WTC11 (cell line): ENCODE results near the gene FNDC3B. TPM values are rescaled to one million over a fixed set of nuclear protein-coding genes. Genes with fewer than 3 reads are reported as not detected.

Experiments
- ATAC-seq: fragments of 200-7000 bp; cut with Tn5 transposase; 2 replicates; pipeline ENCODE4 v1.10.0; 2021; ENCODE audit warnings: mild to moderate bottlenecking, moderate library complexity
- CTCF ChIA-PET: fragments of 300-600 bp; sonication (Branson Sonifier 250); formaldehyde crosslinking; loops from one replicate; lab custom pipeline; 2021; ENCODE audit warnings: antibody characterized with exemption; lab: Charles Lee
- POLR2A ChIA-PET: fragments of 350-600 bp; sonication (Branson Sonifier 250); formaldehyde crosslinking; loops from one replicate; lab custom pipeline; 2021; ENCODE audit warnings: antibody characterized with exemption; lab: Charles Lee
- DNase-seq: peaks from one replicate; pipeline ENCODE4 v3.0.0; 2021; ENCODE audit warnings: low spot score
- H3K27ac Mint-ChIP-seq: 2 replicates; pipeline ENCODE4 v1.8.0; 2021; ENCODE audit warnings: mixed read lengths
- H3K27me3 Mint-ChIP-seq: 2 replicates; pipeline ENCODE4 v1.8.0; 2021; ENCODE audit warnings: low read depth, mild to moderate bottlenecking, moderate library complexity, mixed read lengths
- H3K36me3 Mint-ChIP-seq: 2 replicates; pipeline ENCODE4 v1.8.0; 2021; ENCODE audit warnings: mixed read lengths
- H3K4me1 Mint-ChIP-seq: 2 replicates; pipeline ENCODE4 v1.8.0; 2022; ENCODE audit warnings: mixed read lengths
- H3K4me3 Mint-ChIP-seq: 2 replicates; pipeline ENCODE4 v1.8.0; 2021; ENCODE audit warnings: mild to moderate bottlenecking, moderate library complexity, mixed read lengths
- H3K9me3 Mint-ChIP-seq: 2 replicates; pipeline ENCODE4 v1.8.0; 2021; ENCODE audit warnings: mixed read lengths
- CBFB ChIP-seq: sonication (generic); formaldehyde crosslinking; IDR thresholded peaks from 2 replicates; pipeline ENCODE4 v1.8.1; 2022; ENCODE audit warnings: mild to moderate bottlenecking, low read depth, missing genetic modification reagents
- ELF4 ChIP-seq: sonication (generic); formaldehyde crosslinking; IDR thresholded peaks from 2 replicates; pipeline ENCODE4 v1.8.1; 2022; ENCODE audit warnings: low read depth, mild to moderate bottlenecking, moderate library complexity, missing genetic modification reagents
- ETV6 ChIP-seq: sonication (generic); formaldehyde crosslinking; IDR thresholded peaks from 2 replicates; pipeline ENCODE4 v1.8.1; 2022; ENCODE audit warnings: mild to moderate bottlenecking, missing genetic modification reagents
- FOXK1 ChIP-seq: sonication (generic); formaldehyde crosslinking; IDR thresholded peaks from 2 replicates; pipeline ENCODE4 v1.8.0; 2022; ENCODE audit warnings: mild to moderate bottlenecking, moderate library complexity, missing genetic modification reagents
- FOXP1 ChIP-seq: sonication (generic); formaldehyde crosslinking; IDR thresholded peaks from 2 replicates; pipeline ENCODE4 v1.8.0; 2022; ENCODE audit warnings: missing genetic modification reagents, mild to moderate bottlenecking, moderate library complexity, borderline replicate concordance
- GABPB1 ChIP-seq: sonication (generic); formaldehyde crosslinking; IDR thresholded peaks from 2 replicates; pipeline ENCODE4 v1.8.1; 2023; ENCODE audit warnings: mild to moderate bottlenecking, missing genetic modification reagents
- MXD4 ChIP-seq: fragments of 250-450 bp; sonication (Bioruptor Pico); IDR thresholded peaks from 2 replicates; pipeline ENCODE4 v1.8.0; 2021; ENCODE audit warnings: mild to moderate bottlenecking, moderate library complexity, borderline replicate concordance
- NFATC4 ChIP-seq: fragments of 250-450 bp; sonication (Bioruptor Pico); IDR thresholded peaks from 2 replicates; pipeline ENCODE4 v1.9.0; 2021; ENCODE audit warnings: mild to moderate bottlenecking
- RORB ChIP-seq: fragments of 250-450 bp; sonication (Bioruptor Pico); IDR thresholded peaks from 2 replicates; pipeline ENCODE4 v1.9.0; 2021; ENCODE audit warnings: mild to moderate bottlenecking
- SMAD3 ChIP-seq: sonication (generic); formaldehyde crosslinking; IDR thresholded peaks from 2 replicates; pipeline ENCODE4 v1.8.0; 2022; ENCODE audit warnings: missing genetic modification reagents, mild to moderate bottlenecking, borderline replicate concordance
- SMAD4 ChIP-seq: sonication (generic); formaldehyde crosslinking; IDR thresholded peaks from 2 replicates; pipeline ENCODE4 v1.8.0; 2022; ENCODE audit warnings: mild to moderate bottlenecking, missing genetic modification reagents
- TEAD1 ChIP-seq: sonication (generic); formaldehyde crosslinking; IDR thresholded peaks from 2 replicates; pipeline ENCODE4 v1.8.0; 2022; ENCODE audit warnings: mild to moderate bottlenecking, missing genetic modification reagents
- ZNF219 ChIP-seq: sonication (generic); formaldehyde crosslinking; IDR thresholded peaks from 2 replicates; pipeline ENCODE4 v1.8.0; 2023; ENCODE audit warnings: missing genetic modification reagents, mild to moderate bottlenecking, borderline replicate concordance
- ZNF263 ChIP-seq: sonication (generic); formaldehyde crosslinking; IDR thresholded peaks from 2 replicates; pipeline ENCODE4 v1.8.1; 2022; ENCODE audit warnings: low read depth, mild to moderate bottlenecking, moderate library complexity, missing genetic modification reagents
- ZNF396 ChIP-seq: fragments of 250-450 bp; sonication (Bioruptor Pico); IDR thresholded peaks from 2 replicates; pipeline ENCODE4 v1.8.0; 2021; ENCODE audit warnings: mild to moderate bottlenecking, moderate library complexity, borderline replicate concordance
- total RNA-seq: library from RNA; stranded (reverse); gene quantifications from 3 replicates; pipeline ENCODE4 v1.2.3, GENCODE V29; 2021
- TF ChIP-seq, protein P1 (sequence below): sonication (generic); formaldehyde crosslinking; IDR thresholded peaks from 2 replicates; pipeline ENCODE4 v1.8.0; 2023; ENCODE audit warnings: mild to moderate bottlenecking, missing genetic modification reagents
- TF ChIP-seq, protein P2 (sequence below): sonication (generic); formaldehyde crosslinking; IDR thresholded peaks from 2 replicates; pipeline ENCODE4 v1.8.0; 2023; ENCODE audit warnings: missing genetic modification reagents
- TF ChIP-seq, protein P3 (sequence below): sonication (generic); formaldehyde crosslinking; IDR thresholded peaks from 2 replicates; pipeline ENCODE4 v1.8.1; 2022; ENCODE audit warnings: low read depth, mild to moderate bottlenecking, moderate library complexity, missing genetic modification reagents, borderline replicate concordance
- TF ChIP-seq, protein P4 (sequence below): sonication (generic); formaldehyde crosslinking; IDR thresholded peaks from 2 replicates; pipeline ENCODE4 v1.8.1; 2023; ENCODE audit warnings: mild to moderate bottlenecking, moderate library complexity, missing genetic modification reagents
- TF ChIP-seq, protein P5 (sequence below): fragments of 250-450 bp; sonication (Bioruptor Pico); IDR thresholded peaks from 2 replicates; pipeline ENCODE4 v1.9.0; 2021; ENCODE audit warnings: moderate library complexity, mild to moderate bottlenecking, inconsistent platforms, borderline replicate concordance
- TF ChIP-seq, protein P6 (sequence below): sonication (generic); formaldehyde crosslinking; IDR thresholded peaks from 2 replicates; pipeline ENCODE4 v1.8.0; 2022; ENCODE audit warnings: mild to moderate bottlenecking, missing genetic modification reagents
- TF ChIP-seq, protein P7 (sequence below): fragments of 250-450 bp; sonication (Bioruptor Pico); conservative IDR thresholded peaks from 2 replicates; pipeline ENCODE4 v1.9.0; 2021; ENCODE audit warnings: mild to moderate bottlenecking
- TF ChIP-seq, protein P8 (sequence below): sonication (generic); formaldehyde crosslinking; conservative IDR thresholded peaks from 2 replicates; pipeline ENCODE4 v1.8.1; 2022; ENCODE audit warnings: mild to moderate bottlenecking, missing genetic modification reagents

FNDC3B gene
- total RNA-seq, 1 experiment from 2014 or later, result 42.8 TPM

DNA sequence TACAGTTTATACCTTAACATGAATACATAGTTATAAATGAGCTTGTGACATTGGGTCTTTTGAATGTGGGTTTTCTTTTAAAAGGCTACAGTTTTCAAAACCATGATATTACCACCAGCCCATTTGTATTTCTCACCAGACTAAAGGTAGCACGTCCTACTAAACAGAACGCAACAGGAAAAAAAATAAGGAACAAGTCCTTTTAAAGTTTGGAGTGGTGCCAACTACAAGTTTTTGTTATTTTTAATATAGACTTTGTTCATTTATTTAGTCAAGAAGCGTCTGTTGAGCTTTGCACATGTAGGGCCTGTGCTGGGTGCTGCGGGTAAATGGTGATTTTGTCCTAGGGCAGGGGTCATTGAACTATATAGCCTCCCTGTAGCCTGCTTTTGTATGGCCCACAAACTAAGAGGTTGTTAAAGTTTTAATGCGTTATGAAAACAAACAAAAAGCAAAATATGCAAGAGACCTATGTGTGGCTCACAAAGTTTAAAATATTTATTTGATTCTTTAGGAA is 244.5 kb downstream of the FNDC3B start:
- POLR2A ChIA-PET, result no interaction called here
- DNase-seq (no peak), ATAC-seq (no peak)
- Mint-ChIP-seq H3K4me3 (no peak overlapping the region), H3K4me1 (peaks cover 7% of the 10 kb centered on the region), H3K27ac (no peak overlapping the region), H3K9me3 (no peaks in the 10 kb centered on the region), H3K27me3 (no peaks in the 10 kb centered on the region), H3K36me3 (peaks cover 8% of the 10 kb centered on the region)
- CTCF ChIA-PET, result no interaction called here
- no peak for TF ChIP-seq RORB
- TF ChIP-seq FOXK1 (CRISPR knock-in tag), result no peak
- TF ChIP-seq, protein P1, sequence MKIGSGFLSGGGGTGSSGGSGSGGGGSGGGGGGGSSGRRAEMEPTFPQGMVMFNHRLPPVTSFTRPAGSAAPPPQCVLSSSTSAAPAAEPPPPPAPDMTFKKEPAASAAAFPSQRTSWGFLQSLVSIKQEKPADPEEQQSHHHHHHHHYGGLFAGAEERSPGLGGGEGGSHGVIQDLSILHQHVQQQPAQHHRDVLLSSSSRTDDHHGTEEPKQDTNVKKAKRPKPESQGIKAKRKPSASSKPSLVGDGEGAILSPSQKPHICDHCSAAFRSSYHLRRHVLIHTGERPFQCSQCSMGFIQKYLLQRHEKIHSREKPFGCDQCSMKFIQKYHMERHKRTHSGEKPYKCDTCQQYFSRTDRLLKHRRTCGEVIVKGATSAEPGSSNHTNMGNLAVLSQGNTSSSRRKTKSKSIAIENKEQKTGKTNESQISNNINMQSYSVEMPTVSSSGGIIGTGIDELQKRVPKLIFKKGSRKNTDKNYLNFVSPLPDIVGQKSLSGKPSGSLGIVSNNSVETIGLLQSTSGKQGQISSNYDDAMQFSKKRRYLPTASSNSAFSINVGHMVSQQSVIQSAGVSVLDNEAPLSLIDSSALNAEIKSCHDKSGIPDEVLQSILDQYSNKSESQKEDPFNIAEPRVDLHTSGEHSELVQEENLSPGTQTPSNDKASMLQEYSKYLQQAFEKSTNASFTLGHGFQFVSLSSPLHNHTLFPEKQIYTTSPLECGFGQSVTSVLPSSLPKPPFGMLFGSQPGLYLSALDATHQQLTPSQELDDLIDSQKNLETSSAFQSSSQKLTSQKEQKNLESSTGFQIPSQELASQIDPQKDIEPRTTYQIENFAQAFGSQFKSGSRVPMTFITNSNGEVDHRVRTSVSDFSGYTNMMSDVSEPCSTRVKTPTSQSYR (CRISPR knock-in tag), result no peak
- no peak for TF ChIP-seq ZNF219 (CRISPR knock-in tag)
- no peak for TF ChIP-seq NFATC4
- TF ChIP-seq, protein P2, sequence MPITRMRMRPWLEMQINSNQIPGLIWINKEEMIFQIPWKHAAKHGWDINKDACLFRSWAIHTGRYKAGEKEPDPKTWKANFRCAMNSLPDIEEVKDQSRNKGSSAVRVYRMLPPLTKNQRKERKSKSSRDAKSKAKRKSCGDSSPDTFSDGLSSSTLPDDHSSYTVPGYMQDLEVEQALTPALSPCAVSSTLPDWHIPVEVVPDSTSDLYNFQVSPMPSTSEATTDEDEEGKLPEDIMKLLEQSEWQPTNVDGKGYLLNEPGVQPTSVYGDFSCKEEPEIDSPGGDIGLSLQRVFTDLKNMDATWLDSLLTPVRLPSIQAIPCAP, result no peak
- no peak for TF ChIP-seq CBFB
- no peak for TF ChIP-seq ELF4

DNA sequence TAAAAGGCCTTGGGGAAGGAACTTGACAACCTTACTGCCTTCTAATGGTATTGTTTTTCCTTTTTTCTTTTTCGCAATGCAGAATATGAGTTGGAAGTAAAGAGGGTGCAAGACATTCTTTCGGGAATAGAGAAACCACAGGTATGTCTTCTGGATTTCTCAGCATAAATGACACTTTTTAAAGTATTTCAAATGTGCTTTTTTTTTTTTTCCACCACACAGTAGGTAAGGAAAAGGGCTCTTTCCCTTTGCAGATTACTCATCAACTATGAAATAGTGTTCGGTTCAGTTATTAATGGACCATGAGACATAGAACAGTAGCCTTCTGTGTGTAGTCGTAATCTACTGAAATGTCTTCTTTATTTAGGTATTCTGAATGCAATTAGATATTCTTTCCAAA is 246.5 kb downstream of the FNDC3B start:
- H3K27me3 Mint-ChIP-seq, result no peaks in the 10 kb centered on the region
- ATAC-seq, result no peak
- peaks cover 12% of the 10 kb centered on the region for H3K4me1 Mint-ChIP-seq
- H3K4me3 Mint-ChIP-seq, result no peak overlapping the region
- no peak for DNase-seq
- ChIA-PET POLR2A (no interaction called here), CTCF (no interaction called here)
- peaks cover 8% of the 10 kb centered on the region for H3K36me3 Mint-ChIP-seq
- H3K9me3 Mint-ChIP-seq, result no peaks in the 10 kb centered on the region
- H3K27ac Mint-ChIP-seq, result no peak overlapping the region
- no peak for TF ChIP-seq ZNF396 (CRISPR knock-in tag)
- TF ChIP-seq, protein P3, sequence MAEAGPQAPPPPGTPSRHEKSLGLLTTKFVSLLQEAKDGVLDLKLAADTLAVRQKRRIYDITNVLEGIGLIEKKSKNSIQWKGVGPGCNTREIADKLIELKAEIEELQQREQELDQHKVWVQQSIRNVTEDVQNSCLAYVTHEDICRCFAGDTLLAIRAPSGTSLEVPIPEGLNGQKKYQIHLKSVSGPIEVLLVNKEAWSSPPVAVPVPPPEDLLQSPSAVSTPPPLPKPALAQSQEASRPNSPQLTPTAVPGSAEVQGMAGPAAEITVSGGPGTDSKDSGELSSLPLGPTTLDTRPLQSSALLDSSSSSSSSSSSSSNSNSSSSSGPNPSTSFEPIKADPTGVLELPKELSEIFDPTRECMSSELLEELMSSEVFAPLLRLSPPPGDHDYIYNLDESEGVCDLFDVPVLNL (CRISPR knock-in tag), result no peak
- TF ChIP-seq, protein P4, sequence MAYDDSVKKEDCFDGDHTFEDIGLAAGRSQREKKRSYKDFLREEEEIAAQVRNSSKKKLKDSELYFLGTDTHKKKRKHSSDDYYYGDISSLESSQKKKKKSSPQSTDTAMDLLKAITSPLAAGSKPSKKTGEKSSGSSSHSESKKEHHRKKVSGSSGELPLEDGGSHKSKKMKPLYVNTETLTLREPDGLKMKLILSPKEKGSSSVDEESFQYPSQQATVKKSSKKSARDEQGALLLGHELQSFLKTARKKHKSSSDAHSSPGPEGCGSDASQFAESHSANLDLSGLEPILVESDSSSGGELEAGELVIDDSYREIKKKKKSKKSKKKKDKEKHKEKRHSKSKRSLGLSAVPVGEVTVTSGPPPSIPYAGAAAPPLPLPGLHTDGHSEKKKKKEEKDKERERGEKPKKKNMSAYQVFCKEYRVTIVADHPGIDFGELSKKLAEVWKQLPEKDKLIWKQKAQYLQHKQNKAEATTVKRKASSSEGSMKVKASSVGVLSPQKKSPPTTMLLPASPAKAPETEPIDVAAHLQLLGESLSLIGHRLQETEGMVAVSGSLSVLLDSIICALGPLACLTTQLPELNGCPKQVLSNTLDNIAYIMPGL (CRISPR knock-in tag), result no peak
- TF ChIP-seq FOXP1 (CRISPR knock-in tag), result no peak
- TF ChIP-seq SMAD4 (CRISPR knock-in tag), result no peak
- TF ChIP-seq ETV6 (CRISPR knock-in tag), result no peak
- TF ChIP-seq SMAD3 (CRISPR knock-in tag), result no peak
- TF ChIP-seq, protein P5, sequence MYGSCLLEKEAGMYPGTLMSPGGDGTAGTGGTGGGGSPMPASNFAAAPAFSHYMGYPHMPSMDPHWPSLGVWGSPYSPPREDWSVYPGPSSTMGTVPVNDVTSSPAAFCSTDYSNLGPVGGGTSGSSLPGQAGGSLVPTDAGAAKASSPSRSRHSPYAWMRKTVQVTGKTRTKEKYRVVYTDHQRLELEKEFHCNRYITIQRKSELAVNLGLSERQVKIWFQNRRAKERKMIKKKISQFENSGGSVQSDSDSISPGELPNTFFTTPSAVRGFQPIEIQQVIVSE (CRISPR knock-in tag), result no peak
- no peak for TF ChIP-seq ZNF263 (CRISPR knock-in tag)
- TF ChIP-seq MXD4 (CRISPR knock-in tag), result no peak
- TF ChIP-seq TEAD1 (CRISPR knock-in tag), result no peak
- TF ChIP-seq, protein P6, sequence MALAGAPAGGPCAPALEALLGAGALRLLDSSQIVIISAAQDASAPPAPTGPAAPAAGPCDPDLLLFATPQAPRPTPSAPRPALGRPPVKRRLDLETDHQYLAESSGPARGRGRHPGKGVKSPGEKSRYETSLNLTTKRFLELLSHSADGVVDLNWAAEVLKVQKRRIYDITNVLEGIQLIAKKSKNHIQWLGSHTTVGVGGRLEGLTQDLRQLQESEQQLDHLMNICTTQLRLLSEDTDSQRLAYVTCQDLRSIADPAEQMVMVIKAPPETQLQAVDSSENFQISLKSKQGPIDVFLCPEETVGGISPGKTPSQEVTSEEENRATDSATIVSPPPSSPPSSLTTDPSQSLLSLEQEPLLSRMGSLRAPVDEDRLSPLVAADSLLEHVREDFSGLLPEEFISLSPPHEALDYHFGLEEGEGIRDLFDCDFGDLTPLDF, result no peak
- TF ChIP-seq, protein P7, sequence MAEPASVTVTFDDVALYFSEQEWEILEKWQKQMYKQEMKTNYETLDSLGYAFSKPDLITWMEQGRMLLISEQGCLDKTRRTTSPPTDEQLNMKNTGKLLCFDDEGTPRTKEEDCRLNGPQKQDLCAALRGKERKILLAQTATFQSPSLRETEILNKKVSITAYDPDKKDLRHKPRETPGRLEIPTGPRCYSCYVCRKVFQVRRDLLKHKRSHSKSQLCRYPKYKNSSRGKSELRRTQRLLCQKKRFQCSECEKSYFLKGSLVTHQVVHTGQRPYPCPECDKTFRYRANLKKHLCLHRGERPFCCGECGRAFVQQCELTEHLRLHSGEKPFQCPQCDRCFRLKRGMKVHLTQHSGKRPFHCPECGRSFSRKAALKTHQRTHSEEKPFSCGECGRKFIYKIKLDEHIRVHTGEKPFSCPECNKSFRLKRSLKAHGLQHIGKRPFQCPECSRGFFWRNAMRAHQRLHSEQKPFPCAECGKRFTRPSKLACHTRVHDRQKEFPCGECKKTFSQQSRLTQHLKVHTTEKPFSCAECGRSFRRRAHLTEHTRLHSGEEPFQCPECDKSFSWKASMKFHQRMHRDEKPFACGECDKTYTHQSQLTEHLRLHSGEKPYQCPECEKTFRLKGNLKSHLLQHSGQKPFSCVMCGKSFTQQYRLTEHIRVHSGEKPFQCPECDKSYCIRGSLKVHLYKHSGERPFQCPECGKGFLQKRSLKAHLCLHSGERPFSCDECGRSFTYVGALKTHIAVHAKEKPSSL (CRISPR knock-in tag), result no peak
- no peak for TF ChIP-seq GABPB1
- TF ChIP-seq, protein P8, sequence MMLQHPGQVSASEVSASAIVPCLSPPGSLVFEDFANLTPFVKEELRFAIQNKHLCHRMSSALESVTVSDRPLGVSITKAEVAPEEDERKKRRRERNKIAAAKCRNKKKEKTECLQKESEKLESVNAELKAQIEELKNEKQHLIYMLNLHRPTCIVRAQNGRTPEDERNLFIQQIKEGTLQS (CRISPR knock-in tag), result no peak
